Ureter (tissue), 1 donor: ENCODE data around the gene WDFY4. TPM values are rescaled to one million over a fixed set of nuclear protein-coding genes. Genes with fewer than 3 reads are reported as not detected.

Experiments used
- DNase-seq: peaks from one replicate; pipeline ENCODE4 v3.0.0-alpha.2; 2020; ENCODE audit warnings: low spot score
- total RNA-seq: library from RNA; stranded (reverse); gene quantifications from one replicate; pipeline ENCODE4 v1.2.4, GENCODE V29; 2023
- donor health status: DM: yes; HTN: yes; CAD: no.

The WDFY4 gene
- total RNA-seq, 1 donor from 2014 or later = 7.0 TPM

GRCh38 chr10:48814933-48815332 is 130.3 kb downstream of the WDFY4 start:
- DNase-seq = no peak

DNA sequence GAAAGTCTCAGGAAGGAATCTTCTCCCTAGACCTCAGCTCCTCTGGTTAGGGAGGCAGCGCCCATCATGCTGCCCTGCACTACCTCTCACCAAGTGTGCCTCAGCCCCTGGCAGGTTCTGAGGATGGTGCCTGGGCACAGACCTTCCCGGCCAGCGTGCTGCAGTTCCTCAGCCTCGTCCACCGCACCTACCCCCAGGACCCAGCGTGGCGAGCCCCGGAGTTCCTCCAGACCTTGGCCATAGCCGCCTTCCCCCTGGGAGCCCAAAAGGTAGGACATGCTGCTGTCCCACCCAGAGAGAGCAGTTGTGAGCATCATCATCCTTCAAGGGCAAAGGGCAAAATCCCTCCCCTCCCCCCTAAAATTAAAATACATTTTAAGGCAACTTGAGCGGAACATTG is 132.5 kb downstream of the WDFY4 start:
- DNase-seq = no peak

DNA sequence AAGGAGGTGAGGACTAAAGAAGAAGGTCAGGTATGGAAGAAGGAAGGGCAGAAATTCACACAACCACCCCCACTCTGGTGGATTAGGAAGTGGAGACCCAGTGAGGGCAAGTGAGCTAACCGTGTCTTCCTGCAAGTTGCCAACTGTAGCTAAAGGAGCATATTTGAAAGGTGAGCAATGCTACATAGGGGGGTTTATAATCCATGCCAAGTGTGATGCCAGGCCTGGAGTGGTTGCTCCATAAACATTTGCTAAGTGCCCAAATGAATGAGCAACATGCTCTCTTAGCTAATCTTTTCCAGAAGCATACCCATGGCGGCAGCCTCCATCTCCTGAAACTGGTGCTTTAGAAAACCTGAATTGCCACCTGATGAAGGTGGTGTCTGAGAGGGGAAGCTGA is 133.4 kb downstream of the WDFY4 start:
- no peak for DNase-seq

DNA sequence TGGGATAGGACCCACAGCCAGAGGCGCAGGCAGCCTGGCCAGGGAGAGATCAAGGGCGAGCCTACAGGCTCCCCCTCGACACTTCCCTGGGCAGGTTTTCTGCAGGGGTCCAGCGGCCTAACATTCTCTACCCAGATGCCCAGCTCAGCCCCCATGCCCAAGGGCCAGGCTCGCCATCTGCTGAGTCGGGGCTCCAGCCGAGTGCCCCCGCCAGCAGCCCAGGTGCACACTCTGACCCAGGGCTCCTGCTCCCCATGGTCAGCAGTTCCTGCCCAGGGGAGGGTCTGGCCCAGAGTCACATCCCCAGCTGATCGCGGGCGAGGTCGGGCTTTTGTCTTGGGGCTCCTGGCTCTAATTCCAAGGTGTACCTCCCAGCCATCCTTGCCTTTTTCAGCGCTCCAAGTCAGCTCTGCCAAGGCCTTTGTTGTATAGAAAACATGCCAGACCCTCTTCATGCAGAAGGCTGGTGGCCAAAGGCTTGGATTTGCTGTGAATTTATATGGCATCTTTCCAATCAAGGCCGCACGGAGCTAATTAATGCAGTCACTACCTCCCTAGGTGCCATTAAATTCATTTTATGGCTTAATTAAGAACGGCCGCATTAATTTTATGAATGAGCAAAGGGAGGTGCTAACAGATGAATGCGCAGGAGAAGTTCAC is 134.3 kb downstream of the WDFY4 start:
- DNase-seq = no peak

DNA sequence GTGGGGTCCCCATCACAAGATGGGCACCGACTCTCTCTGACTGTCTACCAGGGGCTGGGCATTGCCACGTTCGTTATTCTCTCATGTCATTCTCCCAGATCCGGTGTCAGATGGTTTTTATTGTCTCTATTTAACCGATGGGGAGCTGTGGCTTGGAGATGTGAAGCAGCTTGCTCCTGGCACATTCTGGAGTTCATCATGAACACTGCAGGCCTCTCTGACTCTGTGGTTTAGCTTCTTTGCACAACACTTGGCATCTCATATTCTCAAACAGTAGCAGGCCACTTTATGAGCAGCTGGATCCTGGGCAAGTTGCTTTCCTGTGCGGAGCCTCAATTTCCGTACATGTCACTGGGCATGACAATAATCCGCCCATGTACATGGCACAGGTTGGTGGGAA is 135.1 kb downstream of the WDFY4 start:
- DNase-seq = no peak

DNA sequence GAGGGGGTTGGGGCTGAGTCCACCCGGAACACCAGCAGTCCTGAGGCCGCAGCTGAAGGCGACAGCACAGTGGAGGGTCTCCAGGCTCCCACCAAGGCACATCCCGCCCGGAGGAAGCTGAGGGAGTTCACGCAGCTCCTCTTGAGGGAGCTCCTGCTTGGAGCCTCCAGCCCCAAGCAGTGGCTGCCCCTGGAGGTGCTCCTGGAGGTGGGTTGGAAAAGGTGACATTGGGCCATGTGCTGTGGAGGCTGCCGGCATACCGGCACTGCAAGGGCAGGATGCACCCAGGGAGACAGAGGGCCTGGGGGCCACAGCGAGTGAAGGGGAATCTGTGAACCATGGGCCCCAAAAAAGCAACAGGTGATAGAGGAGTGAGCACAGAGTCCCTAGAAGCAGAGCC is 135.6 kb downstream of the WDFY4 start:
- no peak for DNase-seq

GRCh38 chr10:48820699-48821098 is 136.0 kb downstream of the WDFY4 start:
- no peak for DNase-seq

- DNase-seq = no peak
Observed at GRCh38 chr10:48821111-48821510, 136.4 kb downstream of the WDFY4 start.

GRCh38 chr10:48821692-48822091 is 137.0 kb downstream of the WDFY4 start:
- no peak for DNase-seq

DNA sequence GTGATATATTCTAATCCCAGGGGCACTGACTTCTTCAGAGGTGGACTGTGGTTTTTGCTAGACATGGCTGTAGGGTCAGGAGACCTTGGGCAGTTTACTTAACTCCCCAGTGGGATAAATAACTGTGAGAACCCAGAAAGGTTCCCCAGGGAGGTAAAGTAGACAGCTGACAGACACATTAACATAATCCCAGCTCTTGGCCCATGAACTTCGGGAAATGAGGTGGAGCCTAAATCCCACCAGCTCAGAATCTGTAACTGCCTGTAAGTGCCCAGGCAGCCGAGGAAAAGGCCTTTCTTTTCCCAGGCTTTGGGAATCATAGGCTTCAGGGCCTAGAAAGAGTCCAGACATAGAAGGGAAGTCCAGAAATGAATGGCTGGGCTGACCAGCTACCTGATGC is 149.0 kb downstream of the WDFY4 start:
- DNase-seq = no peak

GRCh38 chr10:48834189-48834965 is 149.7 kb downstream of the WDFY4 start:
- DNase-seq = no peak

GRCh38 chr10:48835781-48836180 is 151.1 kb downstream of the WDFY4 start:
- DNase-seq = no peak

DNA sequence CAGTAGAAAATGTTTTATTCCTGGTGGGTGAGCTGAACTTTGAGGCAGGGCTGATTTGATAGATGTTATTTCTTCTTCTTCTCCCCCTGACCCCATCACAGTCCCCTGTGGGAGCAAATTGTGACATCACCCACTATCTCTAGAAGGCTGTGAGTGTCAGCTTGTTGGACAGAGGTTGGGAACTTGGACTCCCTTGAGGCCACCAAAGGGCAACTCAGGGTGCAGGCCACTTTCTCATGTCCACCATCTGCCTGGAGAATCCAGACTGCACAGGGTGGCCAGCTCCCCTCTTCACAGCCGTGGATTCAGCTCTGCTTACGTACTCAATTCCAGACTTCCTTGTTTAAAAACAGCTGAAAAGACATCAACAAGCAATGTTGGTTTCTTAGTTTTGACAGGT is 151.9 kb downstream of the WDFY4 start:
- DNase-seq = no peak

GRCh38 chr10:48838834-48839233 is 154.2 kb downstream of the WDFY4 start:
- no peak for DNase-seq

DNA sequence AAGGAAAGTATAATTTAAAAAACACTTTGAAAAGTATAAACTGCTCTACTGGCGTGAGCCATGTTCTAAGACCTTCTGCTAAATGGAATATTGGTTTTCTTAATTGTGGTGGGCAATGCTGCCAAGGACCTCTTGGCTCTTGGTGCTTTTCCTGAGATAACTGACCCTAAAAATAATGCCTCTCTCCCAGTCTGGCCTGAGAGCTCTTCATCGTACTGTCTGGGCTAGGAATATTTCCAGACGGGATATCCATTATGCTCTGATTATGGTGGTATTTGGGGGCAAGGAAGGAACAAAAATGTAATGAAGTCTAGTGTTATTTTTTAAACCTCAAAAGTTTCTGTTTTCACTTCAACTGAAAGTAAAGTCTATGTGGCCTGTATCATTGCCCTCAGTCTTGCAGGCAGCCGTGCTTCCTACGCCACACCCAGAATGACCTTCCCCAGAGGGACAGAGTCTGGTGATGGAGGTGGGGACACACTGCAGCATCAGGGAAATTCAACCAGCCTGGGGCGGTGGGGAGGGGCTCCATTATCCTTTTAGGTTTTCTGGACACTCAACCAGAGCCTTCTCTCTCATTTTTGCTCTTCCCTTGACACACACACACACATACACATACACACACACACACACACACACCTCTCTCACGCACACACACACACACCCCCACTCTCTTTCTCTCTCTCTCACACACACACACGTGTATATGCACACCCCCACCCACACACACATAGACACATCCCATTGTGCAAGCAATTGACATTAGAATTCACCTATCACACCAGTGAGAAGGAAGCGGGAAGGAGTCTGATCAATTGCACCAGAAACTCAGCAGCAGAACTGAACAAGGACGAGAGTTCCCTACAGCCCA is 155.4 kb downstream of the WDFY4 start:
- DNase-seq = no peak

- DNase-seq = no peak
Observed at GRCh38 chr10:48842231-48842630, 157.6 kb downstream of the WDFY4 start.

- DNase-seq = no peak
Observed at GRCh38 chr10:48843198-48843597, 158.5 kb downstream of the WDFY4 start.

- no peak for DNase-seq
Observed at GRCh38 chr10:48844616-48845015, 159.9 kb downstream of the WDFY4 start.

DNA sequence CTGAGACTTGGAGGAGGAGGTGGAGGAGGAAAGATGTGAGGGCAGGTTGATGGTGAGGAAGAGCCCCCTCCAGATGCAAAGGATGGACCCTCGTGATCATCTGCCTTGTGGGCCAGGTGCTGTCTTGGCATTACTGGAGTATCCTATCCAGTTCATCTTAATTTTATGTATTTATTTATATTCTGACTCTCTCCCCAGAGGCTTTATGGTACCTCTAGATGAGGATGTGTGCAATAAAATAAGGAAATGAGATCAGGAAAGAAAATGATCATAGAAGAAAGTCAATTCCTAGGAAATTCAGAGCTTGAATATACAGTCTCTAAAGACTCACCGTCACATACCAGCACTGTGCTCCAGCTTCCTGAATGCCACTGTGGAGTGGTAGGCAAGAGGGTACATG is 160.8 kb downstream of the WDFY4 start:
- no peak for DNase-seq

DNA sequence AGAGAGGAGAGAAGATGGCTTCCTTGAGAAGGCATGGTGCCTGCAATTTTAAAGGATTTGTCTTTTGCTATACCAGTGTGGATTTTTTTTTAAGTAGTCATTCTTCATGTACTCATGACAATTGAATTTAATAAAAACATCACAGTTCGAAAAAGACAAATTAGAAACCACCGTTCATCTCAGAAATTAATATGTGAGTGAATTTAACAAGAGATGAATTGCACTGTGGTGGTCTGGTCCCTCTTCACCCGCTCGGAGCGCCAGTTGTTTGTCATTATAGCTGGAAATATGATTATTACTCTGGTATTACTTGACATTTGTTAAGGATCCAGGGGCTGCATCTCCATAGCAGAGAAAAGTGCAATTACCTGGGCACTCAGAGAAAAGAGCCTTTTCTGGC is 163.0 kb downstream of the WDFY4 start:
- DNase-seq = no peak

DNA sequence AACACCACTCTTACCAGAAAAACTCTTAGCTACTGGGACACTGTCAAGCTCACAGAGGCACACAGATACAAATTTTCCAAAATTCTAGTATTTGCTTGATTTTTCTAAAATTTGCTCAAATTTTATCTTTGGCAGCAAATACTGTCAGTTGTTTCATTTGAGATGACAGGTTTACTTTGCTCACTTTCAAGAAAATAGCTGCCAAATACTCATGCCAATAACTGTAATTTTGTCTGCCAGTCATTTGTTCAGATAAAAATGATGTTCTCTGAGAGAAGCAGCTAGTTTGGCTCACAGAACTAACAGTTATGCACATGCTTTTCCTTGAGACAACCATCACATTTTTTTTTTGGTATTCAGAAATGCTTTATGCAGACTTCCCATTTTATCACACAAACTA is 172.2 kb downstream of the WDFY4 start:
- DNase-seq = no peak

GRCh38 chr10:48872234-48872633 is 187.6 kb downstream of the WDFY4 start:
- no peak for DNase-seq

DNA sequence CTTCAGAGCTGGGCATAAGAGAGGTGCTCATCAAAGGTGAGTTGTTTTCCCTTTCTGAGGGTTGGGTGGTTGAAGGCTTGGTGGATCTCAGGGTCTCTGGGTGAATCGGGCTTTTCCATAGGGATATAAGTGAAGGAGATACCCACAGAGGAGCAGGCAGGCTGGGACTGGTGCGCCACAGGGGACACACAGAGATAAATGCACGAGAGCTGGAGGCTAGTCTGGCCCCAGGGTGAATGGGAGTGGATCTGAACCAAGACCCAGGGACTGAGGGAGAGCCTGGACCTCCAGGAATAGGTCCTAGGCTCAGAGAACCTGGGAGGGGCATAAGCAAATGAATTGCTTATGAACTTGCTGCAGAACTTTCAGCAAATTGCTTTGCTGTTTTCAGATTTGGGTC is 193.4 kb downstream of the WDFY4 start:
- DNase-seq = no peak
